GM19455 (cell line): ENCODE measurements around the gene PIMREG.
"Not testable (repeated sequence)": the region's sequence is repeated elsewhere in the genome, so short reads cannot be mapped to it uniquely, and the experiment has no call there.

Experiments
- ATAC-seq: cut with Tn5 transposase; IDR thresholded peaks from one replicate; pipeline ENCODE4 v1.9.1; 2021; ENCODE audit not compliant: unreplicated experiment

The PIMREG gene

DNA sequence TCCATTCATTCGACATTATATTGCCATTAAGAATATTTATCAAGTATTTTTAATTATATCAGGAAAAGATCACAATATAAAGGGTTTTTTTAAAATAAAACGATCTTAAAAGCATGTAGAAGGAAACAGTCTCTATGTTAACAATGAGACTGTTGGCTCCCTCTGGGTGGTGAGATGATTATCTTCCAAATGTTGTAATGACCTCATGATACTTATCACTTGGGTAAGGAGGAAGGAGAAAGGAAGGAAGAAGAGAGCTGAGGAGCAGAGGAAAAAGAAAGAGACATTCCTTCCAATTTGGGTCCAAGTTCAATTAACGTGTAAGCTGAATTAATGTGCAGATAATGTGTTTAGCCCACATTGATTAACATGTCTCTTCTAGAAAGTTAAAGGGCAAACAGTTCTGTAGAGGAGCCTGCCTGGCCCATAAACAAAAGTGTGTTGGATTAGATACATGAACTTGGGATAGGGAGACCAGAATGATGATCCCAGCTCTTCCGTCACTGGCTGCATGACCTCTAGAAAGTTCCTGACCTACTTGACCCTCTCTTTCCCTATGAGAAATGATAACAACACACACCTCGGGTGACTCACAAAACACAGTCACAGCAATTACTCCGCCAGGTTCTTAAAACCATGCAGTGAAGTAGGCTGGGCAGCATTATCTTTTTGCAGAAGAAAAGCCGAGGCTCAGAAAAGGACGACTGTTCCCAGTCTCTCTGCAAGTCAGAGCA is 32.0 kb downstream of the PIMREG start:
- ATAC-seq: no peak

DNA sequence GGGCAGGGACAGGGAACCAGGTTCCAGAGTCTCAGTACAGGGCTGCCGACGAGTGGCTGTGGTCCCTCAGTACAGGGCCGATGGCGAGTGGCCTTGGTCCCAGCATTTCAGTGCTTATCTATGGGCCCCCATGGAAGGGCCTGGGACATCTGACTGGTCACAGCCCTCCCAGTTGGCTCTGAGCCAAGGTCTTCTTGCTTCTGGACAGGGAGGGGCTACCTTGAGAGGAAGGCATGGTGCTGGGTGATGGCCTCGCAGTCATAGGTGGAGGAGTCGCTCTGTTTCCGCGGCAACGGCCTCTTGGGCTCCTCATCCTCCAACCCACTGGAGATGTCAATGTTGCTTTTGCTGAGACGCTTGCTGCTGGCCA is 32.5 kb downstream of the PIMREG start:
- ATAC-seq: no peak

DNA sequence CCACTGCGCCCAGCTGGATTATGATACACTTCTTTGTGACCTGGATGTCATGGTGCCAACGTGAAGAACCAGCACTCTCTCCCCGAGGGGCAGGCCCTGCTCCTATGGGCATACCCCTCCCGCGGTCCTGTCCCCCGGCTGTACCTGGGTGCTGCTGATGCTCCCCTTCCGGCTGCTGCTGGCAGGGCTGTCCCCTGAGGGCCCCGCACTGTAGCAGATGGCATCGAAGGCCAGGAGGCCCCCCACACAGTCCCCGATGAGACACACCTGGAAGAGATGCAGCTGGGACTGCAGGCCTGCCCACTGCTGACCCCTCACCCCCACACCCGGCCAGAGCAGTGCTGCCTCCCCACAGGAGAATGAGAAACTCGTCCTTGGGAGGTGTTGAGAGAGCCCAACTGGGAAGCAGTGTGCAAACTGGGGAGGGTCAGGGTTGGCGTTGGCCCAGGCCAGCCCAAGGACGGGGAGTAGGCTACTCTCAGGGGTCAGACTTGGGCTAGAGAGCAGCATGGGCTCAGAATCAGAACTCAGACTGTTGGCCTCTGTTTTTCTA is 33.7 kb downstream of the PIMREG start:
- no peak for ATAC-seq

DNA sequence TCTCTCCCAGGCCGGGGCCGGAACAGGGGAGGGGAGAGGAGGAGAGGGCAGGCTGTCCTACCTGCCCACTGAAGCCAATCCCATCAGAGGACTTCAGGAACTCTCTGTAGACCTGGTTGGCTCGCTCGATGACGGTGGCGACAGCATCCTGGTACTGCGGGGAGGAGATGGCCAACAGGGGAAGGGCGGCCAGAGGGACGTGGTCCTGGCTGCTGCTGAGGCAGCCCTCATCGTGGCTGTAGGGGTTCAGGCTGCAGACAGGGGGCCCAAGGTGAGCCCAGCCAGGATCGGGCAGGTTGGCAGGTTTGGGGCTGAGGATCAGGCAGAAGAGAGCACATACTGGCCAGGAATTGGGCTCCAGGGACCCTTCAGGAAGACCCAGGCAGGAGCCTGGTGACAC is 34.2 kb downstream of the PIMREG start:
- no peak for ATAC-seq

DNA sequence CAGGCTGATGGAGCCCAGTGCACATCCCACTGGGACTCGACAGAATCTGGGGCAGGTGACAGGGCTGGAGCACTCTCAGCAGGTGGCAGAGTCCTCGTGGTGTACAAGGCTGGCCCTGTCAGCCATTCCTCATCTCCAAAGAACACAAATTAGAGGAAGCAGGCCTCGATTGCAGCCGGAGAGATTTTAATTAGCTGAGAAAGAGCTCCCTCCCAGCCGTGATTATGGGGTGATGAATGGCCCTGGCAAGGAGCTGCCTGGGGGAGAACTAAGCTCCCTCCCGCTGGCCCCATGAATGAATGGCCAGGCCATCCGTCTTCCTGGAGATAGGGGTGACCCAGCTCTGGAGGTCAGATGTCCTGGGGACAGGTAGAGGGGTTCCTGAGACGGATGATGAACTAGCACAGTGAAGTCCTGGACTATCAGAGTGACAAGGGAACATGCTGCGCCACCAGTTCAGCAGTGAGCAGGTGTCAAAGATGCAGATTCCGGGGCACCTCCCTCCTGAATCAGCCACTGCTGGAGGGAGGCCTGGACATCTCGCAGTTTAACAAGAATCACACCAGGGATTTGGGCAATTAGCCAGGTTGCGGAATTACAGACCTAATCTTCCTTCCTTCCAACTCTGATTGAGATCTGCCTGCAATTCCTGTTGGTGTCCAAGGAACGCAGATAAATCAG is 35.5 kb downstream of the PIMREG start:
- ATAC-seq: no peak

DNA sequence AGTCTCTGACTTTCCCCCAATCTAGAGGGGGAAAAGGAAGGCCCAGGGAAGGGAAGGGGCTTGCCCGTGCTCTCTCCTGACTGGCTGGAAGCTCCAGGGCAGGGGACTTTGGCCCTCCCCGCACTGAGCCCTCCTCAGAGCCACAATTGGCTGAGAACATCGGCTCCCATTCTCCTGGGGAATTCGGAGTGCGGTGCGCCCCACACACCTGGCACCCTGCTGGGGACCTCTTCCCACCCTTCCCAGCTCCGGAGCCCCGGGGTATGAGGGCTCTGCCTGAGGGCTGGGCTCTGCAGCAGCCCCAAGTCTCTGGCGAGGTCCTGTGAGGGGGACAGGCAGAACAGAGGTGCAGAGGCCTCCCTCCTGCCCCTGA is 36.0 kb downstream of the PIMREG start:
- ATAC-seq: no peak

DNA sequence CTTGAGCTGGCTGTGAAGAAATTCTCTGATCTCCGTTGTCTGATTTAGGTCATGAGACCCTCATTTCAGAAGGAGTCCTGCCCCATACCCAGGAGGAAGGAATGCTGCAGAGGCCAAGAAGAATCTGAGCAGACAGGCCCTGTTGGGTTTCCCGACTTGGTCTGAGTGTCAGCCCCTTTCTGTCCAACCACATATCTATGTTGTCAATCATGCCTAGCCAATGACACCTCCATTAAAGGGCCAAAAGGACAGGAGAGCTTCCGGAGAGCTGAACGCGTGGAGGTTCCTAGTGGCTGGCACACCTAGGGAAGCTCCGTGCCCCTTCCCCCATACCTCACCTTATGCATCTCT is 37.8 kb downstream of the PIMREG start:
- ATAC-seq: no peak

DNA sequence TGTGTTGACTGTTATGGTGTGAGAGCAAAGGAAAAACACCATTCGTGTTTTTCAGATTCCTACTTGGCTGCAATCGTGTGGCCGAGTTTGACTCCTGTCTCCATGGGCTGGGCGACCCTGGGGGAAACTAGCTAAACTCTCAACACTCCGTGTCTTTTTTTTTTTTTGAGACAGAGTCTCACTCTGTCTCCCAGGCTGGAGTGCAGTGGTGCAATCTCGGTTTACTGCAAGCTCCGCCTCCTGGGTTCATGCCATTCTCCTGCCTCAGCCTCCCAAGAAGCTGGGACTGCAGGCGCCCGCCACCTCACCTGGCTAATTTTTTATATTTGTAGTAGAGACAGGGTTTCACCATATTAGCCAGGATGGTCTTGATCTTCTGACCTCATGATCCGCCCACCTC is 38.5 kb downstream of the PIMREG start:
- not testable (repeated sequence) for ATAC-seq

DNA sequence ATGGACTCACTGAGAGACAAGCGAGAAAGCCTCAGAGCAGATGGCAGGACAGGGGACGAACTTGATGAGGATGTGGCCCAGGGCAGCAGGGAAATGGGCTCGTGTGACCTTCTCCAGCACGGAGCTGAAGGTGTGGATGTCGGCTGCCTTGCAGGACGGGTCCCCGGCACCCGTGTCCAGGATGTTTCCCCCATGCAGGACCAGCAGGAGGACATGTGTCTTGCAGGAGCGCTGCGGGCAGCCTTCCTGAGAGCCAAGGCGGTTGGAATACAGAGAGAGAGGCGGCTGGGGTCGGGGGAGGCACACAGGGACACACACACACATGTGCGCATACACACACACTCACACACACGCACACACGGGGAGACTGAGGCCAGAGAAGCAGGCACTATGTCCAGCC is 39.3 kb downstream of the PIMREG start:
- ATAC-seq: no peak

DNA sequence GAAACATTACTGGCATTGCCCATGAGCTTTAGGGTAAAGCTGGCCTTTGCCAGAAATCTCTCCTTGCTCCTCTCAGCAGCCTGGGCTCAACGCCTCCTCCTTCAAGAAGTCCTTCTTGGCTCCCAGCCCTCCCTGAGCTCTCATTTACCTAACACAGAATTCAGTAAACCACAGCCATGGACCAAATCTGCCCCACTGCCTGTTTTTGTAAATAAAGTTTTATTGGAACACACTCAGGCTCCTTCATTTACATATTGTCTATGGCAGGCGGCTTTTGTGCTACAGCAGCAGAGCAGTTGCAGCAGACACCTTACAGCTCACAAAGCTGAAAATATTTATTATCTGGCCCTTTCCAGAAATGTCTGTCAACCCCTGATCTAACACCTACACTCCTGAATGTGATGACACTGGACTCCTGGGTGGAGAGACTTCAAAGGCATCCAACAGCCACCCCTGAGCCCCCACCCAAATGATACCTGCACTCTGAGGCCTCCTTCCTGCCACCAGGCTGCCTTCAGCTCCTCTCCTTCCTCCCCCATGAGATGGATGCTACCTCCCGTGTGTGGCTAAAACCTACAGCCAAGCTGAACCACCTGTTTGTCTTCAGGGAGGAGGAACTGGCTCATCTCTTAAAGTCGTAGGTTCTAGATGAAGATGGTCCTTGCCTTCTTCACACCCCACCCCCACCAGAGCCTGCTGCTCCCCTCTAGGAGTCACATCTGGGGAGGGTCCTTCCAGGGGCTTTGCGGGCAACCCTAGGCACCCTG is 41.6 kb downstream of the PIMREG start:
- no peak for ATAC-seq

DNA sequence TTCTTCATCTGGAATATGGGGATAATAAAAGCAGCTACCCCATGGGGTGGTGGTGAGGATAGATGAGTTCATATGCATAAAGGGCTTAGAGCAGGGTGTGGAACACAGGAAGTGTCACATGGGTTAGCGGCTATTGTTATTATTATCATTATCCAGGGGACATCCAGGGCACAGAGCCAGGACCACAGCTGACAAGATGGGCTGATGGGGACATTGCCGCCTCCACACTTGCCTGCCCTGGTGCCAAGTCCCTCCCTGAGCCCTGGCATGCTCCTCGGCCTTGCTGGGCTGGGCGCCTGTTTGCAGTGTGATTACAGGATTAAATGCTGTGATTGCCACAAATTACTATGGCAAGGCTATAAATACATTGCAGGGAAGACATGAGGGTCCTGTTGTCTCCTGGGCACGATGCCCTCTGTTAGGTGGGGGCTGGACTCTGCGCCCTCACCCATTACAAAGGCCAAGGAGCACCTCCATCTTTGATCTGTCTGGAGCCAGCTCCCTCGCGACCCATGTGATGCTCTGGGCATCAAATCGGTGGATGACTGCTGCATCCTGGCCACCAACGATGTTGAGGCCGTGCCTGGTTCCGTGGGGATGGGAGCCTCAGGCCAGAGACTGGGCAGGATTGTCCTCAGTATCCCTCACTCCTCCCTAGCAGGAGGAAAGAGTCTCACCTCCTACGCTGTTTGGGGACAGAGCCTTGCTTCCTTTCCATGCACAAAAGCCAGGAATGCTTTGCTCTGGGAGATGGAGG is 43.2 kb downstream of the PIMREG start:
- ATAC-seq: no peak

DNA sequence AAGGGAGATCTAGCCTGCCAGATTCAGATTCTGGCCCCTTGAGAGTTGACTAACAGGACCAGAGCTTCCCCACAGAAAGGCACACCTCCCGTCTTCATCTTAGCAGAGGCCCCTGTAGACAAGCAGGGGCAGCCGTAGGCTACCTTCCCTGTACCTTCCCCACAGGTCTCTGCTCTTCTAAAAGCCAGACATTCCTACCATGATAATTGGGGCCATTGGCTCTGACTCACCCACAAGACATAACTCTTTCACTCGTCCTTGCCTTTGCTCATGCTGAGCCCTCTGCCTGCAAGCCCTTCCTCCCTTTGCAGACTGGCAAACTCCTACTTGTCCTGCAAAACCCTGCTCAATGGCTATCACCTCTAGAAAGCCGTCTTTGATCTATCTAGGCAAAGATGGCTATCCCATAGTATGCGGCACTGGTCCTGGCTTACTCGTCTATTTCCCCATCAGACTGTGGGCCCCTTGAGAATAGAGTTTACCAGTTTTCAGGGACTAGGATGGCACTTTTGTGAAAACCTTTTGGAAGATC is 43.8 kb downstream of the PIMREG start:
- ATAC-seq: no peak

DNA sequence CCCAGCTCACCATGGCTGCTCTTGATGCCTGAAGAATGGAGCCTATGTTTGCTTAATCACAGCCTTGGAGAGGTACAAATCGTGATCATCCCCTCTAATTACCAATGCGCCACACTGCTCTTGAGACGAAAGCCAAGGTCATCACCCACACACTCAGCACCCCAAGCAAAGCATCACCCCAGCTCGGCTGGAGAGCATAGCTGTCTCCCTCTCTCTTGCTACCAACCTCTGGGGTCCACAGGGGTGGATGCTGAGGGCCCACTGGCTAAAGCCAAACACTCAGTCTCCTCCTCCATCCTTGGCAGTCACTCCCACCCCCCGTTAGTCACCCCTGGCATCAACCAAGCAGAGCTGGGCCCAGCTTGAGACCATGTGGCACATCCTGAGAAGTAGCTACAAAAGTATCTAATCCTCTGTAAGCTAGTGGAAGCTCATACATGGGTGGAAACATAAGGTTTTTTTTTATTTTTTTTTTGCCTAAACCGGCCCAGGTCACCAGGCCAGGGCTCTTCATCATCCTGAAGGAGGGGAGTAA is 44.8 kb downstream of the PIMREG start:
- no peak for ATAC-seq

DNA sequence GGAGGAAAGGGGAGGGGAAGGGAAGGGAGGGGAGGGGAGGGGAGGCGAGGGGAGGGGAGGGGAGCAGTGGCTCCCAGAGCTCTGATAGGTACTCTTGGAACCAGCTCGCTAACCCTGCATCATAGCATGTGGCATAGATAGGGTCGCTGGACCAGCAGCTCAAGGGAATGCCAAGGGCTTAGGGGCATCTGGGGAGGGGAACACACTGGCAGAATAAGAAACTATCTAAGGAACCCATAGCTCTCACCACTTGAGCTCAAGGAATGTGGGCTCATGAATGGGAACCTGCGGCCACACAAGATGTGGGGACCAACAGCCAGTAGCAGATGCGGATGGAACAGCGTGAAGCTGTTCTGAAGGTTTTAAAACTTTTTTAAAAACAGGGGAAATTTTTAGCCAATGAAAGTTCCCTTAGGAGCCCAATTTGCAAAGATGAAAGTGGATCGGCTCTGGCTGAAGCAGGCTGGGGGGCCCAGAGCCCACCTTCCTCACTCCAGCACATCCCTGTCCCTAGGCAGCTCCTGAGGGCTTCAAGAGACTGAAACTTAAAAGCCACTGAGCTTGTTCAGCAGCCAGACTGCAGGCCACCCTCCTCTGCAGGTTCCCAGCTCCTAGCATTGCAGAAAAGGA is 46.9 kb downstream of the PIMREG start:
- ATAC-seq: no peak

DNA sequence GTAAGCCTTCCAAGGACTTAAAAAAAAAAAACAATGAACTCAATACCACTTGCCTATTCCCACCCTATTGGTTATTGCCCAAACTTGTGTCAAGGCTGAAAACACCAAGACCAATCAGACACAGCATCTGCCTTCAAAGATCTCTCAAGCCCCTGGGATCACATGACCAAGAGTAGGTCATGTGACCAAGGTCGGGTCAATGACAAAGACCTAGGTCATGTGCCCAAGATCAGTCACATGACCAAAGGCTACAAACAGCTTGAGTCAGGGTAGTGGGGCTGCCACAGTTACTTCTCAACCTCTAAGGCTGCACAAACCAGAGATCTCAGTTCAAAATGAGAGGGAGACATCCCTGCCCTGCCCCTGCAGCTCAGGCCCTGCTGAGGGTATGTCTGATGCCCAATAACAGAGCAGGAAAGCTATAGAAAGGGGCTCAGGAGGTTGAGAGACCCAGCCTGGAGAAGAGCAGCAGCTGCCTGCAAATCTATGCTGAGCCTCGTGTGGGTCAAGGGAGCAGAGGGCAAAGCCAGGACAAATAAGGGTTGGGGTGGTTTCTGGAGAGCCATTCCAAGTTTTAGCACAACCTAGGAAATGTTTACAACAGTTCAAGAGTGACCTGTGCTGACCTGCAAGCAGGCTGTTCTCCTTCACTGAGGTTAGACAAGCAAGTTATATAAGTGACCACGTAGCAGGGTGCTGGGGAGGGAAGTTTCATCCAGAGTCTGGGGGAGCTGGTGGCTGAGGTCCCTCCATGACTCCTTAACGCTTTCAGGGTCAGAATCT is 48.8 kb downstream of the PIMREG start:
- no peak for ATAC-seq

DNA sequence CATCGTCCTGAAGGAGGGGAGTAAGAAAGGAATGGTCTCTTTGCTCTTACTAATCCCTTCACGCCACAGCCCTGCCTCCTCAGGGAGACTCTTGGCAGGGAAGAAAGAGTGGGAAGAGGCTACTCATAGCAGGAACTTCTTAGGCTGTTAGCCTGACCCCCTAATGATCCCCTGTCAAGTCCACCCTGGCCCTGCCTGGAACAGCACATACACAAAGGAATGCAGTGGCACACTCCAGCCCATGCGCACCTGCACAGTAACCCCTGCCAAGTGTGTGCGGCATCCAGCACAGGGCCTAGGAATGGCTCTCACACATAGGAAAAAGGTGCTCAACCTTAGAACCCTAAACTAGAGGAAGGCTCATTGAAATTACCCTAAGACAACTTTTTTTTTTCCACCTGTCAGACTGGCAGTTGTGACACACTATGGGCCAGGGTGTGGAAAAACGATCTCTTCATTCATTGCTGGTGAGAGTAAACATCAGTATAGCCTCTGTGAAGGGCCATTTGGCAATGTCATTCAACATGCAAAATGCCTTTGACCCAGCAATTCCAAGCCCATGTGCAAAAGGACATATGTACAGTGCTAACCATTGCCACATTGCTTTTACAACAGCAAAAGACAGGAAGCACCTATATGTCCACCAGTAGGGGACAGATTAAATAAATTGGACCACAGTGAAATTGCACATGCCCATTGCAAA is 50.1 kb downstream of the PIMREG start:
- no peak for ATAC-seq

DNA sequence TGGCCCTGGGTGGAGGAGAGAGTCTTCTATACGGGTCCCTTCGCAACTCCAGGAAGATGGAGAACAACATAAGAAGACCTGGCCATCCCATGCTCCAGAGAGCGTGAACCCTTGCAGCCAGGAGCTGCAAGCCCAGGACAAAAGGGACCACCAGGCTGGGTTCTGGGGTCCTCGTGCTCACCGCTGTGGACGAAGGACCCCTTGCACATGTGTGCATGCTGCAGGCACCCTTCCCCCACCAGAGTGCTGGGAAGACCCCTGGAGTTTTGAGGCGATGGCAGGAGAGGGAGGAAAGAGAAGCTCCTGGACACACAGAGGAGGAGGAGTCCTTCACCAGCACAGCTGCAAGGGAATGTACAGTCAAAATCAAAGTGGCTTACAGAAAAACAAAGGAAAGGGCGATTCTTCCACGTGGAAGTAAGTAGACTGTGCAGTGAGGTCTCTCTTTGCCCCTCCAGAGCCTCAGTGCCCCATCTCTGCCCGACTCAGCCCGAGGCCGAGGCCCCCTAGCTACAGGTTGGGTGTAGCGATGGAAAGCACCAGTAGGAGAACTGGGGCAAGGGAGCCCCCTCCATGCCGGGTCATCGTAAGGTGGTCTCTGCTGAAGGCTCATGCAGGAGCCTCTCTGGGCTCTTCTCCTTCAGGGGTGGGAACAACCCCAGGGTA is 51.3 kb downstream of the PIMREG start:
- ATAC-seq: no peak

DNA sequence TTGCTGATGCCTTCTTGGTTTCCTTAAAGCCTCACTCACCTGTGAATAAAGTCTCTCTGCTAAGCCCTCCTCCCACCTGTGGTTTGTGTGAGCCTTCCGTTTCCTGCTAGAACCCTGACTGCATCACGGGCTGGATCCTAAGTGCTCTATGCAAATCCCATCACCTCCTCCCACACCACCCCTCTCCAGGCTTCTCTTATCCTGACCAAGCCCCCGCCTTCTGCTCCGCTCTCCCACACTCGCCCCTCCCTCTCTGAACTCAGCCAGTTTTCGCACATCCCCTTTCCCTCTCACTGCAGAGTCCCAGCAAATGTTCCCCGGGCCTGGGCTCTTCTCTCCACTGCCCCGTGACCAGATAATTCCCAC is 51.8 kb downstream of the PIMREG start:
- no peak for ATAC-seq
